Mucosa of stomach (tissue), 1 donor: Measurements from ENCODE around the gene ATG4C.

ENCODE experiments used
- H3K27me3 ChIP-seq: one replicate; pipeline ENCODE4 v1.7.0; 2013; ENCODE audit warnings: mild to moderate bottlenecking, low read length; ENCODE audit not compliant: control insufficient read depth, insufficient read depth
- H3K36me3 ChIP-seq: one replicate; pipeline ENCODE4 v1.7.0; 2013; ENCODE audit warnings: low read length; ENCODE audit not compliant: control insufficient read depth, insufficient read depth
- H3K4me1 ChIP-seq: one replicate; pipeline ENCODE4 v1.7.0; 2013; ENCODE audit warnings: mild to moderate bottlenecking, low read length; ENCODE audit not compliant: control insufficient read depth, insufficient read depth
- H3K4me3 ChIP-seq: one replicate; pipeline ENCODE4 v1.7.0; 2013; ENCODE audit warnings: low read length
- H3K9ac ChIP-seq: one replicate; pipeline ENCODE4 v1.7.0; 2013; ENCODE audit warnings: mild to moderate bottlenecking, low read length, moderate library complexity
- H3K9me3 ChIP-seq: one replicate; pipeline ENCODE4 v1.7.0; 2013; ENCODE audit warnings: mild to moderate bottlenecking, low read length, moderate library complexity; ENCODE audit not compliant: control insufficient read depth
- donor health status: Pancreatic carcinoma.

Gene ATG4C

DNA sequence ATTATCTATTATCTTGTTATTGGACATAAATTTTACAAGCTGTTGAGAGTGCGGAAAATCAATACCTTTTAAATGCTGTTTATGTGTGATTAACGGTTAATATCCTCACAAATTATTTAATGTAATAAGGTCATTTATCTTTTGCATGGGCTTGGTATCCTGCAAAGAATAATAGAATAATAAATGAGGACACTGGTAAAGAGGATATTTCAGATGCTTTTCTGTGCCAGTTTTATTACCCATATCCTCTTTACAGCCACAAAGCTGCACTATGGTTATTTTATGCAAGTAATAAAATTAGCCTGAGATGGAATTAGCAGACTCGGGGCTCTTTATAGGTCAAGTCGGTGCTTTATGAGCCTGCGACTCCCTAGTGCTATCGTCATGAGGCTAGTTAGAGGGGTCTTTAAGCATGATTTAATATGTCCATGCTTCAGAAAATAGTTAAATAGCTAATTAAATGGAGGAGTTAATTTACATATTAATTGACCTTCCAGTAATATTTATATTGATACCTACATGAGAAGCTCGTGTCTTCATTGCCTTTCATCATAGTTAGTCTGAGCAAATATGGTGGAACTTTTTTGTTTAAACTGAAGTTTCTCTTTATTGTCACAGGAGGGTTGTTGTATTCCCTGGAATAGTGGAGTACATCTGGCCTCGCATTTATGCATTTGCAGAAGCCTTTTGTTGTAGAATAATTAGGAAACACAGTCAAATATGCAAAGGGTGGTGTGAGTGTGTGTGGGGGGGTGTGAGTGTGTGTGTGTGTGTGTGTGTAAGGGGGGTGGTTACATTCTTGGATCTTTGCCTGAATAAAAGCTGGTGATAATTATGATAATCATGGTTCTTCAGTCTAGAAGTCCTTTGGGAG lies 120.3 kb downstream of the ATG4C start:
- H3K36me3 ChIP-seq: no peaks in the 10 kb centered on the region
- no peaks in the 10 kb centered on the region for H3K9me3 ChIP-seq
- H3K4me3 ChIP-seq: no peak overlapping the region
- H3K9ac ChIP-seq: no peak overlapping the region
- no peaks in the 10 kb centered on the region for H3K4me1 ChIP-seq
- no peaks in the 10 kb centered on the region for H3K27me3 ChIP-seq

DNA sequence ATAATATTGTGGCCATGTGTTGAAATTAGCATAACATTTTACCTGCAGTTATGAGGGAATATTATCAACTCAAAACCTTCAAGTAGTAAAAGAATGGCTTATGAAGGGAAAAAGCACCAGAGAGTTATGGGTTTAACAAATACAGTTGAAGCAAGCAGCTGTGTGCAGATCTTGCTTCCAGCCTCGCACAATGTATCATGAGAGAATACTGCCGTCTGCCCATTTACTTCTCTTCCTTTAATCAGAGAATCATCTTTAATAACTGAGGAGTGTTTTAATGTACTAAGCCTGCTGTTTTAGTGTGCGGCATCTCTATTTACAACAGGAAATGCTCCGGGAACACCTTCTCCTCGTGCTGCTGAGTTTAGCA lies 120.9 kb downstream of the ATG4C start:
- Histone ChIP-seq H3K9ac (no peak overlapping the region), H3K27me3 (no peaks in the 10 kb centered on the region), H3K4me3 (no peak overlapping the region), H3K4me1 (no peaks in the 10 kb centered on the region), H3K36me3 (no peaks in the 10 kb centered on the region), H3K9me3 (no peaks in the 10 kb centered on the region)

GRCh38 chr1:62905309-62905708 lies 121.4 kb downstream of the ATG4C start:
- Histone ChIP-seq H3K9me3 (no peaks in the 10 kb centered on the region), H3K4me1 (no peaks in the 10 kb centered on the region), H3K27me3 (no peaks in the 10 kb centered on the region), H3K9ac (no peak overlapping the region), H3K36me3 (no peaks in the 10 kb centered on the region), H3K4me3 (no peak overlapping the region)

GRCh38 chr1:62905872-62906271 lies 121.9 kb downstream of the ATG4C start:
- Histone ChIP-seq H3K4me1 (no peaks in the 10 kb centered on the region), H3K4me3 (no peak overlapping the region), H3K9ac (no peak overlapping the region), H3K36me3 (no peaks in the 10 kb centered on the region), H3K27me3 (no peaks in the 10 kb centered on the region), H3K9me3 (no peaks in the 10 kb centered on the region)

DNA sequence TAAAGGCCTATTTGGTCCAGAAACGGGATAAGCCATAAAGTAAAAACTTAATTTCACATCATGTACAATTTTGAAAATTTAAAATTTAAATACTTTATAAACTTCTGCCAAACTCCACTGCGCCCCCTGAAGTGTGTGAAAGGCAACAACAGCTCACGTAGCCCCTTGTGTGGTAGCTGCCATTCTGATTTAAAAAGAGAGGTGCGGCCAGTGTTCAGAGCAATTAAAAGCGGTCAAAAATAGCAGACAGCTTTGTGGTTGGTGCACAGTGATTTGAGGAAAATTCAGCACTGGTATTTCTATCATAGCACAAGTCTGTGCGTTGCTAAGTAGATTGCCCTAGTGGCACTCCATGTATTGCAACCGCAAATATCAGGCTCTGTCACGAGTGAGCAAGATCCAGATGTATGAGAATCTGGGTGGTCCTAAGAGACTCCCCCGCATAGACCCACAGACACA lies 122.5 kb downstream of the ATG4C start:
- no peaks in the 10 kb centered on the region for H3K4me1 ChIP-seq
- H3K27me3 ChIP-seq: no peaks in the 10 kb centered on the region
- H3K36me3 ChIP-seq: no peaks in the 10 kb centered on the region
- H3K9me3 ChIP-seq: no peaks in the 10 kb centered on the region
- H3K4me3 ChIP-seq: no peak overlapping the region
- no peak overlapping the region for H3K9ac ChIP-seq

DNA sequence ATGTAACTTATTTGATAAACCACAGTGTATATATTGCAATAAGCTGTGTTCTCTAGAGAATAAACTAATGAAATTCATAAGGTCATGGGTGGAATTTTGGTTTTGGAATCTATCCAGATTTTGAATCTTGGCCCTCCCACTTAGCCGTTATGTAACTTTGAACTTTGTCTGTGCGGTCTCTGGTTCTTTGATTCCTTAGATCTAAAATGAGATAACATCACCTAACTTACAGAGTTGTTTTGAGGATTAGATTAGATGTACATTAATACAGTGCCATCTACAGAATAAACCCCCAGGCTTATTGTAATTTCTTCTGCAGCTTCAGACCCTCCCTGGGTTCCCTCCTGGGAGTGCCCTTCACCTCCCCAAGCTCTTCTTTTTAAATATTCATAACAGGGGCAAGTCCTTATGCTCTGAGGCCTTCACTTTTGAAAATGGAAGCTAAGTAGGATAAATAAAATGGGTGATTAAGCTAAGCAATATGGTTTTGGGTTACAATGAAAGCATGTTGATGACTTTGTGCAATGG lies 124.3 kb downstream of the ATG4C start:
- no peaks in the 10 kb centered on the region for H3K9me3 ChIP-seq
- H3K4me1 ChIP-seq: no peaks in the 10 kb centered on the region
- H3K36me3 ChIP-seq: no peaks in the 10 kb centered on the region
- H3K27me3 ChIP-seq: no peaks in the 10 kb centered on the region
- H3K9ac ChIP-seq: no peak overlapping the region
- H3K4me3 ChIP-seq: no peak overlapping the region

GRCh38 chr1:62912028-62912638 lies 128.2 kb downstream of the ATG4C start:
- Histone ChIP-seq H3K4me3 (no peak overlapping the region), H3K9me3 (no peaks in the 10 kb centered on the region), H3K27me3 (no peaks in the 10 kb centered on the region), H3K36me3 (no peaks in the 10 kb centered on the region), H3K9ac (no peak overlapping the region), H3K4me1 (no peaks in the 10 kb centered on the region)
